ENCODE measurements around the gene PMPCA. TPM values are rescaled to one million over a fixed set of nuclear protein-coding genes. Genes with fewer than 3 reads are reported as not detected.

The PMPCA gene
- polyA plus RNA-seq, 1 of the 3 experiments (the other 2 are of a cell fraction): 125 TPM

GRCh38 chr9:136400038-136400834, 10.2 kb upstream of the PMPCA start, which contains the start of gene SNAPC4 (continued):
- TF ChIP-seq RXRA (IDR thresholded peaks at IDR 0.05; ENCODE audit: borderline replicate concordance, low read depth): no peak

GRCh38 chr9:136401173-136401922, 9.1 kb upstream of the PMPCA start:
- Histone ChIP-seq H3K27me3 (ENCODE audit: insufficient read depth) (no peaks in the 10 kb centered on the region), H3K9me3 (no peaks in the 10 kb centered on the region), H4K20me1 (ENCODE audit: insufficient read depth) (peaks cover 5% of the 10 kb centered on the region; the same call in 1 of the 2 replicates), H2AFZ (ENCODE audit: low read depth) (no peak overlapping the region), H3K4me2 (no peak overlapping the region), H3K9me2 (no peaks in the 10 kb centered on the region), H3F3A (replicated peaks; ENCODE audit: insufficient read depth) (peaks cover 16% of the 10 kb centered on the region), H3K79me2 (ENCODE audit: insufficient read depth) (peaks cover 31% of the 10 kb centered on the region), H3K4me3 (ENCODE audit: low read depth in 2 of 2, low read length in 1 of 2) (no peak overlapping the region), H3K9ac (no peak overlapping the region), H3K4me1 (ENCODE audit: control insufficient read depth in 1 of 2, insufficient read depth in 2 of 2, low read depth in 1 of 2, low read length in 1 of 2) (peaks cover 3 to 19% of the 10 kb centered on the region in 2 experiments; a peak in 2 of 4 replicates), H3K27ac (ENCODE audit: low read depth in 2 of 2, low read length in 1 of 2) (no peak overlapping the region), H3K36me3 (replicated peaks in 1 of 2; ENCODE audit: control insufficient read depth in 1 of 2, insufficient read depth in 2 of 2, low read length in 1 of 2) (peaks cover 18 to 67% of the 10 kb centered on the region in 2 experiments)
- TF ChIP-seq PBX3 (IDR thresholded peaks at IDR 0.05): no peak
- TF ChIP-seq USF2 (IDR thresholded peaks at IDR 0.05; ENCODE audit: borderline replicate concordance, low read depth, low read length): no peak
- TF ChIP-seq MEF2A (IDR thresholded peaks at IDR 0.05; ENCODE audit: borderline replicate concordance, low read depth): no peak
- no peak for TF ChIP-seq TCF12 (IDR thresholded peaks at IDR 0.05)
- no peak for TF ChIP-seq GATA2 (CRISPR knock-in tag; IDR thresholded peaks at IDR 0.05)
- no peak for TF ChIP-seq YY1 (IDR thresholded peaks at IDR 0.05; ENCODE audit: low read depth)
- POLR2A ChIA-PET: interaction anchor here (1.1 to 1.4 kb wide), 3 partner anchors 8 to 56 kb away, joined by 3 to 4 read pairs (median 4); no protein-coding TSS in a partner anchor
- no peak for DNase-seq
- CTCF ChIA-PET: interaction anchor here (0.6 to 6.8 kb wide), 22 partner anchors 8 to 160 kb away, joined by 3 to 42 read pairs (median 4); partner anchors contain the start of genes CARD9, DNLZ, ENTR1 and PMPCA
- 92% methylated on average over 16 of the region's 18 CpGs for WGBS (ENCODE audit: low lambda C conversion rate)

GRCh38 chr9:136402067-136402466, 8.4 kb upstream of the PMPCA start:
- TF ChIP-seq SIN3A (IDR thresholded peaks at IDR 0.05; ENCODE audit: borderline replicate concordance, low read depth, low read length): no peak
- TF ChIP-seq TEAD4 (IDR thresholded peaks at IDR 0.05; ENCODE audit: borderline replicate concordance, insufficient read depth): no peak
- no peak for TF ChIP-seq FOXJ3 (CRISPR knock-in tag; IDR thresholded peaks at IDR 0.05)
- TF ChIP-seq RXRA (IDR thresholded peaks at IDR 0.05; ENCODE audit: borderline replicate concordance, low read depth): no peak
- Histone ChIP-seq H3K27ac (ENCODE audit: low read depth in 2 of 2, low read length in 1 of 2) (no peak overlapping the region), H3K27me3 (ENCODE audit: insufficient read depth) (no peaks in the 10 kb centered on the region), H3K4me2 (no peak overlapping the region), H3K9ac (no peak overlapping the region), H2AFZ (ENCODE audit: low read depth) (no peak overlapping the region), H3K4me1 (ENCODE audit: control insufficient read depth in 1 of 2, insufficient read depth in 2 of 2, low read depth in 1 of 2, low read length in 1 of 2) (peaks cover 3 to 19% of the 10 kb centered on the region in 2 experiments; a peak in 2 of 4 replicates), H3K36me3 (replicated peaks in 1 of 2; ENCODE audit: control insufficient read depth in 1 of 2, insufficient read depth in 2 of 2, low read length in 1 of 2) (peaks cover 18 to 65% of the 10 kb centered on the region in 2 experiments), H3K9me3 (no peaks in the 10 kb centered on the region), H3K9me2 (no peaks in the 10 kb centered on the region), H3K4me3 (ENCODE audit: low read depth in 2 of 2, low read length in 1 of 2) (no peak overlapping the region), H3K79me2 (ENCODE audit: insufficient read depth) (peaks cover 24% of the 10 kb centered on the region), H3F3A (replicated peaks; ENCODE audit: insufficient read depth) (peaks cover 19% of the 10 kb centered on the region), H4K20me1 (ENCODE audit: insufficient read depth) (peaks cover 5% of the 10 kb centered on the region; the same call in 1 of the 2 replicates)
- ChIA-PET CTCF (interaction anchor here (1.8 to 6.8 kb wide), 6 partner anchors 7 to 89 kb away, joined by 7 to 42 read pairs (median 24); partner anchors contain the start of genes CARD9, DNLZ, ENTR1 and PMPCA), POLR2A (interaction anchor here (1.1 to 1.4 kb wide), 2 partner anchors 20 to 56 kb away, joined by 3 to 4 read pairs; no protein-coding TSS in a partner anchor)
- DNase-seq: no peak
- 70% methylated on average over 3 of the region's 13 CpGs for WGBS (ENCODE audit: low lambda C conversion rate)

Measured in SK-N-SH (cell line).